GM18526 (cell line): ENCODE data around the gene INPP4B.

Source experiments
- POLR2A ChIP-seq: IDR thresholded peaks from 3 replicates; pipeline ENCODE4 v1.6.1; 2011; ENCODE audit not compliant: insufficient read length; ENCODE audit errors: extremely low read depth

The INPP4B gene

GRCh38 chr4:142402156-142402555 lies 443.9 kb downstream of the INPP4B start:
- no peak for TF ChIP-seq POLR2A

- TF ChIP-seq POLR2A: no peak
Measured at GRCh38 chr4:142396279-142396678, 449.8 kb downstream of the INPP4B start.

GRCh38 chr4:142393127-142393526 lies 453.0 kb downstream of the INPP4B start:
- no peak for TF ChIP-seq POLR2A

- TF ChIP-seq POLR2A: no peak
Measured at GRCh38 chr4:142386856-142387255, 459.2 kb downstream of the INPP4B start.

GRCh38 chr4:142386449-142386848 lies 459.7 kb downstream of the INPP4B start:
- TF ChIP-seq POLR2A: no peak

GRCh38 chr4:142383800-142384470 lies 462.2 kb downstream of the INPP4B start:
- TF ChIP-seq POLR2A: no peak

- no peak for TF ChIP-seq POLR2A
Measured at GRCh38 chr4:142383354-142383753, 462.7 kb downstream of the INPP4B start.

GRCh38 chr4:142380052-142380602 lies 466.0 kb downstream of the INPP4B start:
- TF ChIP-seq POLR2A: no peak

- TF ChIP-seq POLR2A: no peak
Measured at GRCh38 chr4:142379277-142380051, 466.6 kb downstream of the INPP4B start.

GRCh38 chr4:142378179-142378578 lies 467.9 kb downstream of the INPP4B start:
- TF ChIP-seq POLR2A: no peak

- no peak for TF ChIP-seq POLR2A
Measured at GRCh38 chr4:142377342-142378091, 468.6 kb downstream of the INPP4B start.

- TF ChIP-seq POLR2A: no peak
Measured at GRCh38 chr4:142376204-142376603, 469.9 kb downstream of the INPP4B start.

- TF ChIP-seq POLR2A: no peak
Measured at GRCh38 chr4:142373610-142374009, 472.5 kb downstream of the INPP4B start.

- TF ChIP-seq POLR2A: no peak
Measured at GRCh38 chr4:142372530-142373260, 473.4 kb downstream of the INPP4B start.

GRCh38 chr4:142369141-142369540 lies 477.0 kb downstream of the INPP4B start:
- no peak for TF ChIP-seq POLR2A

- no peak for TF ChIP-seq POLR2A
Measured at GRCh38 chr4:142367418-142368180, 478.5 kb downstream of the INPP4B start.
